Measurements from ENCODE around the gene SPTLC2. TPM values are rescaled to one million over a fixed set of nuclear protein-coding genes. Genes with fewer than 3 reads are reported as not detected.
"Not testable (repeated sequence)": the region's sequence is repeated elsewhere in the genome, so short reads cannot be mapped to it uniquely, and the experiment has no call there.

The SPTLC2 gene, protein sequence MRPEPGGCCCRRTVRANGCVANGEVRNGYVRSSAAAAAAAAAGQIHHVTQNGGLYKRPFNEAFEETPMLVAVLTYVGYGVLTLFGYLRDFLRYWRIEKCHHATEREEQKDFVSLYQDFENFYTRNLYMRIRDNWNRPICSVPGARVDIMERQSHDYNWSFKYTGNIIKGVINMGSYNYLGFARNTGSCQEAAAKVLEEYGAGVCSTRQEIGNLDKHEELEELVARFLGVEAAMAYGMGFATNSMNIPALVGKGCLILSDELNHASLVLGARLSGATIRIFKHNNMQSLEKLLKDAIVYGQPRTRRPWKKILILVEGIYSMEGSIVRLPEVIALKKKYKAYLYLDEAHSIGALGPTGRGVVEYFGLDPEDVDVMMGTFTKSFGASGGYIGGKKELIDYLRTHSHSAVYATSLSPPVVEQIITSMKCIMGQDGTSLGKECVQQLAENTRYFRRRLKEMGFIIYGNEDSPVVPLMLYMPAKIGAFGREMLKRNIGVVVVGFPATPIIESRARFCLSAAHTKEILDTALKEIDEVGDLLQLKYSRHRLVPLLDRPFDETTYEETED
- total RNA-seq: 10 to 100 TPM; 18.9 to 24.6 (median 22.8) TPM

DNA sequence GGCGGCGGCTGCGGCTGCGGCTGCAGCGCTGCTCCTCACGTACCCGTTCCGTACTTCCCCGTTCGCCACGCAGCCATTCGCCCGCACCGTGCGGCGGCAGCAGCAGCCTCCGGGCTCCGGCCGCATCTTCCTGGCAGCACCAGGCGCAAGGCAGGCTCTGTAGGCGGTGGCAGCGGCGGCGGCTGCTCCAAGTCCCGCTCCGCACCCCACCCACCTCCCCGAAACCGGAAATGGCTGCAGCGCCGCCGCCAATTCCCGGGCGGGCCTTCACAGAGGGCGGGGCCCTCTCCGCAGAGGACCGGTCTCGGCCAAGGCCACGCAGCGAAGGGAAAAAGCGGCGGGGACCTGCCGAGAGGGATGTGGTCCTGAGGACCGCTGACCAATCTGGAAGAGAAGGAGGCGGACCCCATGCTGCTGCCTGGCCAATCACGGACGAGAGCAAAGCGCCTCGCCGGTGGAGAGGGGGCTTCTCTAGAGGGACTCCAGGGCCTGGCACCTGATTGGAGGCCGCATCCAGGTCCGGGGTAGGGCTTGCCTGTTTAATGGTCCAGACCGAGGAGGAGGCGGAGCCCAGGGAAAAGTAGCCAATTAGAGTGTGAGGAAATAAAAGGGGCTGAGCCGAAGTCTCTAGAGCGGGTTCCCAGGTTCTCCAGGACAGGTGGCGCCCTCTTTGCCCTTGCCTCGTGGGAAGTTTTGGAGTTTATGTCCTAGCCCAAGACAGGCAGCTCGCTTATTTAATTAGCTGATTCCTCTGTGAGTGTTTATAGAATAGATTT lies at the start of gene SPTLC2:
Gene SPTLC2 (minus strand): TSS at position 184 of the 776 bp plus-strand sequence. CDS start 58 bp downstream, at position 126.
- Histone ChIP-seq H3K36me3 (no peaks in the 10 kb centered on the region), H3K27me3 (no peaks in the 10 kb centered on the region), H3K4me1 (peaks cover 40% of the 10 kb centered on the region), H3K4me3 (peak within 1 kb of the TSS; percentile 85), H3K9me3 (no peaks in the 10 kb centered on the region), H3K27ac (peak within 1 kb of the TSS; percentile 83)
- DNase-seq (ENCODE audit: low spot score in 2 of 2): peak; percentile 99 to 100
- WGBS: under 1% methylated on average over 16 of the region's 58 CpGs
- peak in 2 of 3 donors; percentile 76 to 82 for TF ChIP-seq POLR2AphosphoS5 (IDR thresholded peaks at IDR 0.05)
- TF ChIP-seq POLR2A (IDR thresholded peaks at IDR 0.05): peak in 1 of 2 donors; percentile 62
- TF ChIP-seq, protein P1, sequence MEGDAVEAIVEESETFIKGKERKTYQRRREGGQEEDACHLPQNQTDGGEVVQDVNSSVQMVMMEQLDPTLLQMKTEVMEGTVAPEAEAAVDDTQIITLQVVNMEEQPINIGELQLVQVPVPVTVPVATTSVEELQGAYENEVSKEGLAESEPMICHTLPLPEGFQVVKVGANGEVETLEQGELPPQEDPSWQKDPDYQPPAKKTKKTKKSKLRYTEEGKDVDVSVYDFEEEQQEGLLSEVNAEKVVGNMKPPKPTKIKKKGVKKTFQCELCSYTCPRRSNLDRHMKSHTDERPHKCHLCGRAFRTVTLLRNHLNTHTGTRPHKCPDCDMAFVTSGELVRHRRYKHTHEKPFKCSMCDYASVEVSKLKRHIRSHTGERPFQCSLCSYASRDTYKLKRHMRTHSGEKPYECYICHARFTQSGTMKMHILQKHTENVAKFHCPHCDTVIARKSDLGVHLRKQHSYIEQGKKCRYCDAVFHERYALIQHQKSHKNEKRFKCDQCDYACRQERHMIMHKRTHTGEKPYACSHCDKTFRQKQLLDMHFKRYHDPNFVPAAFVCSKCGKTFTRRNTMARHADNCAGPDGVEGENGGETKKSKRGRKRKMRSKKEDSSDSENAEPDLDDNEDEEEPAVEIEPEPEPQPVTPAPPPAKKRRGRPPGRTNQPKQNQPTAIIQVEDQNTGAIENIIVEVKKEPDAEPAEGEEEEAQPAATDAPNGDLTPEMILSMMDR (IDR thresholded peaks at IDR 0.05): no peak
- TF ChIP-seq EP300 (IDR thresholded peaks at IDR 0.05): no peak

DNA sequence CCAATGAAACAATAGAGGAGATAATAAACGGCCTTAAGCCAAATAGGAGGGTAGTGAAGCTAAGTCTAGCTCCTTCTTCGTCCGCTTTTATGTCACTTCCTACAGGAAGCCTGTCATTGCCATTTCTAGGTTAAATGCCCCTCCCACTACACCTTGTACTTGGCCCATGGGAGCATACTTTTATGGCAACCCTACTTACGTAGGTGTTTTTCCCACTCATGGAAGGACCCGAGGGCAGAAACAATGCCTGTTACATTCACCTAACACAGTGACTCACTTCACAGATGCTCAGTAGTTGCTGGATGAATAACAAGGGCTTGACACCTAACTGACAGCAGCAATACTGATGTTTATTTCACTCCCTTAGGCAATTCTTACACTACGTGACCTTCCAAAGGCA lies 46.9 kb upstream of the SPTLC2 start:
- Histone ChIP-seq H3K4me1 (peaks cover 4% of the 10 kb centered on the region), H3K27ac (no peak overlapping the region), H3K4me3 (no peak overlapping the region), H3K36me3 (no peaks in the 10 kb centered on the region), H3K27me3 (no peaks in the 10 kb centered on the region), H3K9me3 (no peaks in the 10 kb centered on the region)
- WGBS: 33% methylated on average over 6 of the region's 6 CpGs
- no peak for DNase-seq (ENCODE audit: low spot score in 2 of 2)
- TF ChIP-seq POLR2AphosphoS5 (IDR thresholded peaks at IDR 0.05) (no peak), EP300 (IDR thresholded peaks at IDR 0.05) (no peak), POLR2A (IDR thresholded peaks at IDR 0.05) (no peak)
- TF ChIP-seq, protein P1 (IDR thresholded peaks at IDR 0.05): no peak

DNA sequence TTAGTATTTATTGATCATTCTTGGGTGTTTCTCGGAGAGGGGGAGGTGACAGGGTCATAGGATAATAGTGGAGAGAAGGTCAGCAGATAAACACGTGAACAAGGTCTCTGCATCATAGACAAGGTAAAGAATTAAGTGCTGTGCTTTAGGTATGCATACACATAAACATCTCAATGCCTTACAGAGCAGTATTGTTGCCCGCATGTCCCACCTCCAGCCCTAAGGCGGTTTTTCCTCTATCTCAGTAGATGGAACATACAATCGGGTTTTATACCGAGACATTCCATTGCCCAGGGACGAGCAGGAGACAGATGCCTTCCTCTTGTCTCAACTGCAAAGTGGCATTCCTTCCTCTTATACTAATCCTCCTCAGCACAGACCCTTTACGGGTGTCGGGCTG lies 45.1 kb upstream of the SPTLC2 start:
- DNase-seq (ENCODE audit: low spot score in 2 of 2); H3K4me3 ChIP-seq; H3K27ac ChIP-seq; H3K27me3 ChIP-seq; H3K36me3 ChIP-seq; H3K9me3 ChIP-seq; H3K4me1 ChIP-seq: not testable (repeated sequence)
- 73% methylated on average over 9 of the region's 9 CpGs for WGBS

DNA sequence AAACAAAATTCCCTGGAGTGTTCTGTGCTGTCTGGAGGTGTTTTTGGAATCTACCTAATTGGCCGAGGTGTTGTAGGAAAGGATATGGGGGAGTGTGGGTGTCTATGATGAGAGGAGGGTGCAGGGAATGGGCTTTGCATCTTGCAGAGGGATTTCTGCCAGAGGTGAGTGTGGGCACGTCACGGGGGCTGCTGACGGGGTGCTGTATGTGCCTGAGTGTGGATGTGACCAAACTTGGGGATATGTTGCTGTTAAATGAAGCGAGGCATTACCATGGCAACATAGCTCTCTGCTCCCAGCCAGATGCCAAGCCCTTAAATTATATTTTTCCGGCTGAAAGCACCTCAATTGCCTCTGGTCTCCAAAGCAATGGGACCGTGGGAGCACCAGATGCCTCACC lies 44.3 kb upstream of the SPTLC2 start:
- Histone ChIP-seq H3K27me3 (no peaks in the 10 kb centered on the region), H3K27ac (no peak overlapping the region), H3K4me1 (peaks cover 4% of the 10 kb centered on the region), H3K4me3 (no peak overlapping the region), H3K9me3 (no peaks in the 10 kb centered on the region), H3K36me3 (no peaks in the 10 kb centered on the region)
- DNase-seq (ENCODE audit: low spot score in 2 of 2): no peak
- WGBS: 80% methylated on average over 7 of the region's 7 CpGs
- TF ChIP-seq EP300 (IDR thresholded peaks at IDR 0.05): no peak
- TF ChIP-seq, protein P1 (IDR thresholded peaks at IDR 0.05): no peak
- TF ChIP-seq POLR2A (IDR thresholded peaks at IDR 0.05): no peak
- TF ChIP-seq POLR2AphosphoS5 (IDR thresholded peaks at IDR 0.05): no peak

DNA sequence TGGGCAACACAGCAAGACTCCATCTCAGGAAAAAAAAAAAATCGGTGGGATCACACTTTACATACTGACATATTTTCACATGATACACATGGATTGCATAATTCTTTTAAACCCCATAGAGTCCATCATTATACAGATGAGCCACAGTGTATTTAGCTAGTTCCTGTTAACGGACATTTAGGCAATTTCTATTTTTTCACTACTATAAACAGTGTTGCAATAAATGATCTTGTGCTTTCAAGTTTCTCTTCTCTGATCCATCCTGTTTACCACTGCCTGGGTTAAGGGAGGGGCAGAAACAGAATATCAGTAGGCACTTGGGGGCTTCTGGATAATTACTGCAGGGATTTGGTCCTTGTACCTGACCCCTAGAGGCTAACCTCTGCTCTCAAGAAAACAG lies 43.4 kb upstream of the SPTLC2 start:
- DNase-seq (ENCODE audit: low spot score in 2 of 2): no peak
- TF ChIP-seq EP300 (IDR thresholded peaks at IDR 0.05) (no peak), POLR2AphosphoS5 (IDR thresholded peaks at IDR 0.05) (no peak), POLR2A (IDR thresholded peaks at IDR 0.05) (no peak)
- TF ChIP-seq, protein P1 (IDR thresholded peaks at IDR 0.05): no peak
- H3K36me3 ChIP-seq: no peaks in the 10 kb centered on the region
- no peaks in the 10 kb centered on the region for H3K9me3 ChIP-seq
- H3K4me1 ChIP-seq: peaks cover 4% of the 10 kb centered on the region
- H3K4me3 ChIP-seq: no peak overlapping the region
- H3K27ac ChIP-seq: no peak overlapping the region
- WGBS: 76% methylated on average over 2 of the region's 2 CpGs
- no peaks in the 10 kb centered on the region for H3K27me3 ChIP-seq

Data from suprapubic skin (tissue), 4 donors.